NCI-H2196 treated with DMSO at 0.1 percent for 48 hours (cell line): ENCODE measurements around the gene MYO1D.
A peak's percentile ranks its signal among the peaks of the same experiment; 100 is the strongest.
"Not testable (repeated sequence)": the region's sequence is repeated elsewhere in the genome, so short reads cannot be mapped to it uniquely, and the experiment has no call there.

Source experiments
- DNase-seq: peaks from one replicate; lab custom pipeline; 2025; ENCODE audit not compliant: unreplicated experiment; lab: John Stamatoyannopoulos, UW

MYO1D gene

DNA sequence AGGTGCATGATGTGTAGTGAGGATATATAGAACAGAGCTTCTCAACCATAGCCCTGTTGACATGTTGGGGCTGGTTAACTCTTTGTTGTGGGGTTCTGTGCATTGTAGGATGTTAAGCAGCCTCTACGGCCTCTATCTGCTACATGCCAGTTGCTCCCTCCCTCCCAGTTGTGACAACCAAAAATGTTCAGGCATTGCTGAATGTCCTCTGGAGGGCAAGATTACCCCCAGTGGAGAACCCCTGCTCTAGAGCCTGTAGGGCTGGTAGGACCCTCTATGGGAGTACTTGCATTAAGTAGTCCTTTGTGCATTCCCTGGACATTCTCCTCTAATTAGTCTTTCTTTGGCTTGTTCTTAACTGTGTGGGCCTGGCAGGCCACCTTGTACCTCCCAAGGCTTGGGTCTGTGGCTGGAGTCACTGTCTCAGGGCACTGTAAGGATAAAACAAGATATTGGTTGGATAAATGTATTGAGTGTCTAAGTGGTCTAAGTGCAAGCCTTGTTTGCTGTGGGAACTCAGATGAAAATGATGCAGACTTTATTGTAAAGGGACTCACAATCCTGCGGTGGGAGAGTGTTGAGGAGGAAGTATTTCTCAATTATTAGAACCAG is 19.8 kb upstream of the MYO1D start:
- no peak for DNase-seq

DNA sequence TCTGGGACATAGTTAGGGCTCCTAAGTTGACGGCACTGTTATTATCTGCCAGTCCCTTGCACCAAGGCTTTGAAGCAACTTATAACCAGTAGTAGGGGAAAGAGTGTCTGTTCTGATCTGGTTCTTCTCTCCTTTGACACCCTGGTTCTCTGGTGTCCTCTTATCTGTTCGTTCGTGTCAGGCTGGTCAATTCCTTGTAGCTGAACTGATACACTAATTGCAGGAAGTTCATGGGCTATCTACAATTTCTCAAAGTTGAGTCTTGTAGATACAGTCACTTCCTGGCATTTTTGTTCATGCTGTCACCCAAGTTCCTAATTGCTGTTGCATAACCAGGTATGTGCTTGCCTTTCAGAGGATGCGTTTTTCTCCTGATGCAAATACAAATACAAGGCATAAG is 17.3 kb upstream of the MYO1D start:
- no peak for DNase-seq

DNA sequence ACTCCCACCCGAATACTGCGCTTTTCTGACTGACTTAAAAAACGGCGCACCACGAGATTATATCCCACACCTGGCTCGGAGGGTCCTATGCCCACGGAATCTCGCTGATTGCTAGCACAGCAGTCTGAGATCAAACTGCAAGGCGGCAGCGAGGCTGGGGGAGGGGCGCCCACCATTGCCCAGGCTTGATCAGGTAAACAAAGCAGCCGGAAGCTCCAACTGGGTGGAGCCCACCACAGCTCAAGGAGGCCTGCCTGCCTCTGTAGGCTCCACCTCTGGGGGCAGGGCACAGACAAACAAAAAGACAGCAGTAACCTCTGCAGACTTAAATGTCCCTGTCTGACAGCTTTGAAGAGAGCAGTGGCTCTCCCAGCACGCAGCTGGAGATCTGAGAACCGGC is 10.5 kb upstream of the MYO1D start:
- DNase-seq = not testable (repeated sequence)

DNA sequence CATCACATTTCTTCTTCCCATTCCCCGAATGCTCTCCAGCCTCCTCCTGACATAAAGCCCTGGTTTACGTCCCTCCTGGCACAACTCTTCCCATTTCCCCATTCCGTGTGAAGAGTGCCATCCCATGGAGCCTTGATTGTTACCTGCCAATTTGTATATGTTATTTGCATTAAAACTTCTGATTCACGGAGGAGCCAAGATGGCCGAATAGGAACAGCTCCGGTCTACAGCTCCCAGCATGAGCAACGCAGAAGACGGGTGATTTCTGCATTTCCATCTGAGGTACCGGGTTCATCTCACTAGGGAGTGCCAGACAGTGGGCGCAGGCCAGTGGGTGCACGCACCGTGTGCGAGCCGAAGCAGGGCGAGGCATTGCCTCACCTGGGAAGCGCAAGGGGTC is 10.0 kb upstream of the MYO1D start:
- not testable (repeated sequence) for DNase-seq

DNA sequence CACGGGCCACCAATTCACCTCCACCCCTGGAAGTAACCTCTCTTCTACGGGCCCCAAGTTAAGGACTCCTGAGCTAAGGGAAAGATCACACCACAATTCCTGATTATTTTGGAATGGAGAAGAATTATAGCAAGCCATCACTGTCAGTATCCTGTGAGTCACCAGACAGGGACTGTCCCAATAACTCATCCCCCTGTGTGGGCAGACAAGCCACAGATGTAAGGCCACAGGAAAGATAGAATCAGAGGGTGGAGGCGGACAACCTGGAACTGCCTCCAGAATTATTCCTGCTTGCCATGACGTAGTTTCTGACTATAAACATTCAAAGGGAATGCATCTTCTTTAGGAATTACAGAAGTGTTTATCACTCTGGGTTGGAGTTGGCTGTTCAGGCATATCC is 5.8 kb upstream of the MYO1D start:
- no peak for DNase-seq

DNA sequence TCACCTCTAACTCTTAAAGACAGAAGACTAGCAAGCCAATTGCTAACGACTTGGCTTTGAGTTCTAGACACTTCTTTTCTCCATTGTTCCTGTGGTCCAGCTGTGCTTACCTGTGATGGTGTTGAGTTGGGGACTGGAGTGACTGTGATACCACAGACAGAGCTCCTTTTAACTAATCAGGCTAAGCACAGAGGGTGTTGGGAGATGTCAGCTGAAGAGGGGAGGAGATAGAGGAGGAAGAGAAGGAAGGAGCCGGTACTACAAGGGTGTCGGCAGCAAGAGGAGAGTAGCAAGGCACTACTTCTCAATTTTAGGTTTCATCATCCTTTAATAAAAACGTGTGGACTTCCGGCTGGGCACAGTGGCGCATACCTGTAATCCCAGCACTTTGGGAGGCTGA is 5.1 kb upstream of the MYO1D start:
- no peak for DNase-seq

DNA sequence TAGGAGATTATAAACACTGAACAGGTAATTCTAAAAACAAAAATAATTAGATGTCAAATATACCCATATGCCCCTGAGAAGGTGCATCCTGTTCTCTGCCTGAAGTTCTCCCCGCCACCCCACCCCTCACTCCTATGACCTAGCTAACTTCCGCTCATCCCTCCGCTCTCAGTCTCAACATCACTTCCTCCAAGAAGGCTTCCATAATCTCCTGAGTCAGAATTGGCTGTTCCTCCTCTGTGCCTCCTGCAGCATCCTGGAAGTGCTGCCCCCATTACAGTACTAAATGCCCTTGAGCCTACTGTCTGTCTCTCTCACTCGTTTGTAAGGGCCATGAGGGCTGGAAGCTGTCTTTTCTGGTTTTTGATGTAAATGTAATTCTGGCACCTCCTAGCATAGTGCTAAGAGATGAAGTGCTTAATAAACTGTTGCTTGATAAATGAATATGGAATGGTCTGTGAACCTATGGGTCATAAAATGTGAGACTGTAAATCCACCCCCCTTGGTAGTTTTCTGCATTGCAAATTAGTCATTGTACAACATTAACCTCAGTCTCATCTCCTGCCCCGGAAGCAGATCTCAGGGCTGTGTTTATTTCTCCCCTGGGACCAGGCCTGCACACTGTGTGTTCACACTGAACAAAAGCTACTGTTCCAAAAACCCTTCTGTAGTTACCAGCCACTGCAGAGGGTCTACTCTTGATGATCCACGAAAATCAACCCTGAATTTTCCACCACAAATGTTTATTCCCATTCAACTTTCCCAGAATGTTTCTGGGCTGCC is 3.9 kb upstream of the MYO1D start:
- DNase-seq = no peak

DNA sequence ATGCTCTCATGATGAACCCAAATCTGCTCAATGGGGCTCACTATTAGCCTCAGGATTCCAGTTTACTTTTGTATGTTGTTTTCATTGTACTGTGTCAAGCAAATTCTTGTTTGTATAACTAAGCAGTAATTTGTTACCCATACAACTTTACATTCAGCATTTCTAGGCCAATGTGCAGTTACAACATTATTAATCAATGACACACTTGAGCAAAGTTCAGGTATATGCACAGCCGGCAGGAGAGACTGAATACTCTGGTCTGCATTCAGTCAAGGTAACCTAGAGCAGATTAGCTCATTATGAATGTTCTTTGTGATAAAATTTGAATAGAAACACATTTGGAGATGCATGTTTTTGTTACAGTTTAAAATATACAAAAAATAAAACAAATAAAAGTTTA is 2.2 kb upstream of the MYO1D start:
- DNase-seq = no peak

DNA sequence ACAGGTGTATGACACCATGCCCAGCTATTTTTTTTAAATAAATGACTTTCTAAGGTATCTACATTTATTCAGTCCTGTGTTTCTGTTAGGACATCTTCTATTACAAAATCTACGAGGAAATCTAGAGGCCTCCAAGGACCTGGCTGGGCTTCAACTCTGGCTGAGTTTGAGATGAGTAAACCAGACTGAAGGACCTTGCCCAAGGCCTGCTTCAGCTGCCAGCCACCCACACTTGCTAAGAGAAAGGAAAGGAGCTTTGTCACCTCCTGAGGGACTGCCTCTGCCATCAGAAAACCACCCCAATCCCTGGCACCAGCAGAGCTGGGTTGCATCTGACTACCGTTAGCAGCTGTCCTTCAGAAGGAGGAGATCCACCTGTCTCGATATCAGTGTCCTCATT is 1.3 kb upstream of the MYO1D start:
- DNase-seq = no peak

DNA sequence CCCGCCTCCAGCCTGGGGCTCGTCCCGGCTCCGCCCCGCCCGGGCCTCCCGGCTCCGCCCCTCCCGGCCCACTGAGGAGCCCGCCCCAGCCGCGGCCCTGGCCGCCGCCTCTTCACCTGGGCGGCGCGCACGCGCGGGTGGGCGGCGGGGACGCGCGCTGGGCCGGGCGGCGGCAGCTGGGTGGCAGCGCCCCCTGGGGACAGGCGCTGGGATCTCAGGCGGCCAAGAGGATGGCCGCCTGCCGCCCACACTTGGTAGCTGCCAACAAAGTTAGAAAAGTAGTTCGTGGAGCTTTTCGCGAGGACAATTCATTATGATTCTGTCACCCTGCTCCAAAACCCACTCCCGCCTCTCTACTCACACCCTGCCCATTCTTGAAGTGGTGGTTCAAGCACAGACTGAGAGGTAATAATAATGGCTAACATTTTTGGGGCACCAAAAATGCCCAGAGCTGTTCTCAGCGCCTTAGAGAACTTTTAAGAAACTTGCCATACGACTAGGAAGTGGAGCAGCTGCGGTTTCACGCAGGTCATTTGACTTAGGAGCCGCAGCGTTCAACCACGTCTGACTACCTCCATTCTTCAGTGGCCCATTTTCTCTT is 340 bp upstream of the MYO1D start:
- DNase-seq = peak; percentile 31

DNA sequence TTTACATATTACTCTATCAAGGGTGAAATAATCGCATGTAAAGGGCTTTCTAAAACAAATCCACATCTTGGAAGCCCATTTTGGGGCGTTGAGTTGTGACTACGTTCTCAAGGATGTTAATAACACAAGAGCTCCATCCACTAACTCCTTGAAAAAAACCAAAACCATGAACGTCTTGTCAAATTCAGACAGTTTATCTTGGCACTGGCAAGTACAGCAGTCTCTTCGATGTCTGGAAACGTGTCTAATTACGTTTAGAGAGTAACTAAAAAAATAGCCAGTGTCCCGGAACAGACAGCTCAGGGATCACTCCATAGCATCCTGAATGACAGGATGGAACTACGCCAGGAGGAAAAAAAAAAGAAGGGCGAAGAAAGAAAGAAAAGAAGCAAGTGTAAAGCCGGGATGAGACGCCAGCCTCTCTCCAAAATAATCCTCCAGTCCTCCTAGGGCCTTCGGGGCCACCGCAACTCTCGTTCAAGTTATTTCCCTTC is 954 bp downstream of the MYO1D start:
- DNase-seq = no peak

DNA sequence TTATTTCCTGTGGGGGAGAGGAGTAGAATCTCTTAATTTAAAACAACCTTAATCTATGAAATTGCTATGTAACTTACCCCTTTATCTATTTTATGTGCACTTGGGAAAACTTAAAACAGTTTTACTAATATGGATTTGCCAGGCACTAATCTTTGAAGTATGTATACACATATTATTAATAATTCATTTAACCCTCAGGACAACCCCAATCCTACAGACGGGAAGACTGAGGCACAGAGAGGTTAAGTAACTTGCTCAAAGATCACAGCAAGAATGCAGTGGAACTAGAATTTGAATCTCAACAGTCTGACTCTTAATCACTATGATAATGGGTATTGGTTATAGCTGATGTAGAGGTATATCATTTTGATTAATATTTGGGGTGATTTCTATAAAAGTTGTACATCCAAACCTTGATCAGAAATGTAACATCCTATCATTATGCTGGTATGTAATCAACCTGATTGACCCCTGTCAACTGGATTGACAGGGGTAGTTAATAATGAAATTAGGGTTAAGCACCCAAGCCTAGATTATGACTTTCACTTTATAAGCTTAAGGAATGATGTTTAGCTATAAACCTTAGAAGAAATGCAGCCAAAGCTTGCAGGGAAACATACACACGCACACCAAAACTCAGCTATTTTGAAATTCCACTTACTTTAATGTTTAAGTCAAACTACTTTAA is 1.6 kb downstream of the MYO1D start:
- no peak for DNase-seq

DNA sequence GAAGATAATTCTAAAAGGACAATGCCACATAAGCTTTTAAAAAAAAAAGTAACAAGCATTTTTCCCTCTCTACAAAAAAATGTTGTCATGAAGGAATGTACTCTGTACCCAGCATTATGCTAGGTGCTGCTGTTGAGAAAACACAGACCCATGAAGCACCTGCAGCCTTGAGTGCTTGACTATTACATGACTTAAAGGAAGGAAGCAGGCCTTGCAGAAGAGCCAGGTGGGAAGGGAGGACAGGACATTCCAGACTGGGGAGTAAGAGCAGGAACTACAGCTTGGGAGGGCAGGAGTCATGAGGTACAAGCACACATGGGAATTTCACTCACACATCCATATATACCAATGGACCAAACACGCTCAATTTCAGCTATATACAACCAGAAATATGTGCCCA is 3.8 kb downstream of the MYO1D start:
- no peak for DNase-seq

DNA sequence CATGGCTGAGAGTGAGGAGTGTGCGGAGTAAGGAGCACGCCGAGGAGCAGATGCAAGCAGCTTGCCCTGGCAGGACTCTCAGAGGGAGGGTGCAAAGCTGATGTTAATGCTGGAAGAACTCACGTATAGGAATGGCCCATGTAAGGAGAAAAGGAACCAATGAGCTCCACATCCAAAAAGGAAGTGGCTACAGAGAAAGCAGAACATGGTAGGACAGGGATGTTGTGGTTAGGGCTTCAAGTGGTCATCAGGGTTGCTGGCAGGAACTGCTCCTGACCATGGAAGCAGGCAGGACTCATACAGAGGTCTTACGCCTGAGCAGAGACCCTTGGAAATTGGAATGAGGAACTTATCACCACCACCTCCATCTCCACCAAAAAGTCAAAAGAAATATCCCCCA is 5.2 kb downstream of the MYO1D start:
- DNase-seq = no peak

DNA sequence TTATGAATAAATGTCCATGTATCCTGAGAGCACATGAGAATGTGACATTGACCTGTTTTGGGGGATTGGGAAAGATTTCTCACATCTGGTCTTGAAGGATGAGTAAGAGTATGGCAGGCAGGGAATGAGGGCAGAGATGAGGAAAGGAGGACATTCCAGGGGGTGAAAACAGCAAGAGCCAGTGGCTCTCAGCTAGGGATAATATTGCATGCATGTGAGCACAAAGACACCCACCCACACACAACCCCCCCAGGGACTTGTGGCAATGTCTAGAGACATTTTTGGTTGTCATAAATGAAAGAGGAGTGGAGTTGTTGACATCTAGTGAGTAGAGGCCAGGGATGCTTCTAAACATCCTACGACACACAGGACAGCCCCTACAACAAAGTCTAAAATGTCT is 6.0 kb downstream of the MYO1D start:
- no peak for DNase-seq

DNA sequence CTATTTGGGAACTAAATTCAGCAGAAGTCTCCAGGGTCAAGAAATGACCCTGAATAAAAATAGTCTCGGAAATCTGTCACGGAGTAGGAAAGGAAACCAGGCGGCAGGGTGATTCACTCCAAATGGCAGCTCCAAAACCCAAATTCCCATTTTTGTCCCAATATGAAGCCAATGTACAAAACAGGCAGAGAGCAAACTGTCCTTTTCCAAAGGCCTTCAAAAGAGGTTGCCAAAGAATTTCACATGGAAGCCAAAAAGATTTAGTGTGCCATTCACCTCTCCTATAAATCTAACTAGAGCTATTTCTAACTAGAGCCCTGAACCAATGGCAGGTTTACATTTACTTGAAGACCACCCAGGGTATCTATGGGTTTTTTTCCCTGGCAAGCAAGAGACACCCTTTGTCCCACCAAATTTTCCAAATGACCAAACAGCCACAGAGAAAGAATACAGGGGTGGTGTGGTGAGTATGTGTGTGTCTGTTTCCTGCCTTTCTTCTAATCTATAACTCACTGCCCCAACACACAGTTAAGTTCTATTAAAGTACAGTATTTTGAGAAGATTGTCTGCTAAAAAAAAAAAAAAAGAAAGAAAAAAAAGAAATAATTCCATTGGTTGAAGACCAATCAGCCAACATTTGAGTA is 6.8 kb downstream of the MYO1D start:
- no peak for DNase-seq

DNA sequence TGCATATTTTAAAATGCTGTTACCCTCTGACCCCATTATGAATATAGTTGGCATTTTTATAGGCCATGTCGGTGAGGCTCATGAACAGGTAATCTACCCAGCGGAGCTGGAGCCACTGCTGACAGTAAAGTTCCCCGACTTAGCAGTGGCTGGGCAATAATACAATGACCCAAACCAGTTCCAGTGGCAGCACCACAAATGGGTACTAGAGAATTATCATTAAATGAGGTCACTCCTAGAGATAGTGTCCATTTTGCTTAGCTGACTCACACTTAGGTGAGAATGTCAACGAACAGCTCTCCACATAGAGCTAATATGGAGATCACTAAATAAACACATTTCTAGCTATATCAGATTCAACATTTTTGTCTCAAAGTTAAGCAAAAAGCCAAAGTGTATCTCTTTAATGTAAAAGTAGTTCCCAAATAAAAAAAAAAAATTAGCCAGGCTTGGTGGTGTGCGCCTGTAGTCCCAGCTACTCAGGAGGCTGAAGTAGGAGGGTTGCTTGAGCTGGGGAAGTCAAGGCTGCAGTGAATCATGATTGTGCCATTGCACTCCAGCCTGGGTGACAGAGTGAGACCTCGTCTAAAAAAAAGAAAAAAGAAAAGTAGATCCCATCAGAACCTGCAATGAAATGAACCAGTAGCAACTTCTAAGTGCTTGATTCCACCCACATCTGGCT is 7.4 kb downstream of the MYO1D start:
- no peak for DNase-seq

DNA sequence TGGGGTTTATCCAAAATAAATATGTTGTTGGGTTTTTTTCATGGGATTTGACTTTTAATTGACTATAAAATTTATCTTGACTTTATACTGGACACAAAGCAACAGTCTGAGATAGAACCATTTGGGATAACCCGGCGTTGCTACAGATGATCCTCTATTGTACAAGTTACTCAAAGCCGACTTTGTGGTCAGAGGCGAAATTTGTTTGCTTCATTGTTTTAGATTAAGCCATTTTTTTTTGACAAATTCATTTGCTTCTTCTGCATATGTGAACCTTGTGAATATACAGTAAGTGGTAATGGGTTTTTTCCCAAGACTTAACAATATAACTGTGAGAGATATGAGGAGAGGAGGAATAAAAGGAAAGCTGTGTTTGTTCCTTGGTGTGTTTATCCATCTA is 11.8 kb downstream of the MYO1D start:
- no peak for DNase-seq

DNA sequence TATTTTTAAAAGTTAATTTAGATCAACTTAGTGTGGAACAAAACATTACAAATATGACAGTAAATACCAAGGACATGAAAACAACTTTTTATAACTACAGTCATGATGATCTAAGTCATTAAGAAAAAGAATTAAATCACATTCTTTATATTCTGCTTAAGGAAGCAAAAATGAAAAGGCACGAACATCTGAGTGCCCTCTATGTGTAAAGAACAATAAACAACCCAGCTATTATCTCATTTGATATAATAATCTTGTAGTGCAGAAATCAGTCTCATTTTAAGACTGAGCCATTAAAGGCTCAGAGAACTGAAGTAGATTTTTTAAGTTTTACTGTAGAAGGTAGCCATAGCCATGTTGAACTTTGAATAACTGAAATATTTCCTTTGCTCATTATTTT is 13.4 kb downstream of the MYO1D start:
- no peak for DNase-seq

DNA sequence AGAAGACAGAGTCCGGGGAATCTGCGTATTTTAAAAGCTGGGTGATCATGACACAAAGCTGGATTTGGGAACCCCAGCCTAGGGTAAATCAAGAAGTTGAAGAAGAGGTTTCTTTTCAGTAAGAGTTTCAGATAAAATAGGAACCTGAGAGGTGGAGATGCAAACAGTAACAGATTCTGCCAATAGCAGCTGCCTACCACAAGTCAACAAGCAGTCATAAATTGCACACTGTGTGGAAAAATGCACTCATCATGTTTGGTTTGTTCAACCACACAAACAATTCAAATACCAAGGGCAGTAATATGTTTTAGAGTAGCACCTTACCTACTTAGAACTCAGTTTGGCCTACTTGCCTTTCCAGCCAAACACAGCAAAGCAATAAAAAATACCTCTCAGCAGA is 14.0 kb downstream of the MYO1D start:
- no peak for DNase-seq

DNA sequence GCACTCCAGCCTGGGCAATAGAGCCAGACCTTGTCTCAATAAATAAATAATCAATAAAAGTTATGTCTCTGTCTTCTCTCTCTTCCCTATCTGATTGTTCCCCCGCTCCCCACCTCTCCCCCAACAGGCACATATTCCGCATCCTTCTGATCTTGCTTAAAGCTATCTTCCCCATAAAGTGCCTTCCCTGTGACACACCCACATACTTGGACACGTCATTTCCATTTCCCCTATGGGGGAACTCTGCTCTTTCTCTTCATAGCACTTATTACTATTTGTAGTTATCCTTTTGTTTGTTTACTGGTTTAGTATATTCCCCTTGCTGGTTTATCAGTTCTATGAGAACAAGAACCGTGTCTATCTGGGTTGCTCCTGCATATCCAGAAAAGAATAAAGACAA is 14.9 kb downstream of the MYO1D start:
- no peak for DNase-seq
